NCI-H146 treated with DMSO at 0.1 percent for 48 hours (cell line): ENCODE measurements around the gene OR51V1.
A peak's percentile ranks its signal among the peaks of the same experiment; 100 is the strongest.

Experiments
- DNase-seq: peaks from one replicate; lab custom pipeline; 2025; ENCODE audit not compliant: unreplicated experiment; lab: John Stamatoyannopoulos, UW

OR51V1 gene

DNA sequence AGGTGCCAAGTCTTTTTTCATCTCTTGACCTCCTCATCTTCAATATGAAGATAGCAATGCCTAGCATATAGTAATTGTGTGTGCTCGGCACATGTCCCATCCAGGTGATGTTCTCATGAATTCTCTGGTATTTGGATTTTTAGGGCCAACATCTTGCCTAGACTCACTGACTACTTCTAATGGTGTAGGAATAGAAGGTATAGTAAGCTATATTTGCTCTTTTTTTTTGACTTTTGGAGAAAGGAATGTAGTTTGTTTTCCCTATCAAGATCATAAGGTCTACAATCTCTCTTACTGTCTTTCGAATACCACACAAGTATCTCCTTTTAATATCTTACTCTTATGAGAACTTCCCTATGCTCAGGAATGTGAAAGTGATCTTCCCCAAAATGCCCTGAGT, 30.6 kb upstream of the OR51V1 start:
- DNase-seq = no peak

- no peak for DNase-seq
Measured at GRCh38 chr11:5230266-5230665, 29.8 kb upstream of the OR51V1 start.

DNA sequence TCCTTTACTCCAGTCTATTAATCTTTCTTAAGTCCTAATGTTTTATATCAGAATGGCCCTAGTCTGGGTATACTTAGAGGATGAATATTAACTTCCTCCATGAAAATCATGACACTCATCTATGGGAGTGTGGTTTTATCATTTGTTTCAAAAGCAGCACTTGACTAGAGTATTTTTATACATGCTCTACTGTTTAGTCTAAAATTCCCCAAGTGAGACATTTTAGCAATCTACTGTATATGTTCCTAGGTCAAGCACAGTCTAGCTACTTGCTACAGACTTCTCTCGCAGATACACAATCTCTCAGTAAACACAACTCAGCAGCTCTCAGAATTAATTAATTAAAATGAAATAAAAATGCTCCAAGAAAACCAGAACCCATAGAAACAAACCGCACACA, 29.3 kb upstream of the OR51V1 start:
- DNase-seq = no peak

- no peak for DNase-seq
Measured at GRCh38 chr11:5229356-5229755, 28.9 kb upstream of the OR51V1 start.

DNA sequence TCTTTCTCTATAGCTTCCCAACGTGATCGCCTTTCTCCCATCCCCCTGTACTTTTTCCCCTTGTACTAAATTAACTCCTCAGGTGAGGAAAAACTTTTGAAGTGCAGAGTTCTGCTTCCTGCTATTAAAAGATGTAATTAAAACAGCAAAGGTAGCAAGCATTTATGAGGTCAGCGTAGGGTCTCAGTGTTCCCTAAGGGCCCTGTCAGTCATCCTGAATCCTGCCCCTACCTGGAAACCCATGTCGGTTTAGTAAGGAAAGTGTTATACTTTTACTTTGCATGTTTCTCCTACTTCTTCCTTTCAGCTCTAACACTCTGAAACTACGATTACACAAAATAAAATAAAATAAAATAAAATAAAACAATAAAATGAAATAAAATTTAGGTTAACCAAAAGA, 27.6 kb upstream of the OR51V1 start:
- DNase-seq = no peak

DNA sequence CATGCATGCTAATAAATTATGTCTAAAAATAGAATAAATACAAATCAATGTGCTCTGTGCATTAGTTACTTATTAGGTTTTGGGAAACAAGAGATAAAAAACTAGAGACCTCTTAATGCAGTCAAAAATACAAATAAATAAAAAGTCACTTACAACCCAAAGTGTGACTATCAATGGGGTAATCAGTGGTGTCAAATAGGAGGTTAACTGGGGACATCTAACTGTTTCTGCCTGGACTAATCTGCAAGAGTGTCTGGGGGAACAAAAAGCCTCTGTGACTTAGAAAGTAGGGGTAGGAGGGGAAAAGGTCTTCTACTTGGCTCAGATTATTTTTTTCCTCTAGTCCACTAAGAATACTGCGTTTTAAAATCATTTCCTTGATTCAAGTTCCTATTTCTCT, 27.2 kb upstream of the OR51V1 start:
- no peak for DNase-seq

- no peak for DNase-seq
Measured at GRCh38 chr11:5226732-5227310, 26.3 kb upstream of the OR51V1 start, which contains the start of gene HBB. HBB (minus strand) TSS chr11:5227071; CDS start chr11:5227021, 50 bp downstream.

DNA sequence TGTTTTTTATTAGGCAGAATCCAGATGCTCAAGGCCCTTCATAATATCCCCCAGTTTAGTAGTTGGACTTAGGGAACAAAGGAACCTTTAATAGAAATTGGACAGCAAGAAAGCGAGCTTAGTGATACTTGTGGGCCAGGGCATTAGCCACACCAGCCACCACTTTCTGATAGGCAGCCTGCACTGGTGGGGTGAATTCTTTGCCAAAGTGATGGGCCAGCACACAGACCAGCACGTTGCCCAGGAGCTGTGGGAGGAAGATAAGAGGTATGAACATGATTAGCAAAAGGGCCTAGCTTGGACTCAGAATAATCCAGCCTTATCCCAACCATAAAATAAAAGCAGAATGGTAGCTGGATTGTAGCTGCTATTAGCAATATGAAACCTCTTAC, 25.0 kb upstream of the OR51V1 start:
- no peak for DNase-seq

DNA sequence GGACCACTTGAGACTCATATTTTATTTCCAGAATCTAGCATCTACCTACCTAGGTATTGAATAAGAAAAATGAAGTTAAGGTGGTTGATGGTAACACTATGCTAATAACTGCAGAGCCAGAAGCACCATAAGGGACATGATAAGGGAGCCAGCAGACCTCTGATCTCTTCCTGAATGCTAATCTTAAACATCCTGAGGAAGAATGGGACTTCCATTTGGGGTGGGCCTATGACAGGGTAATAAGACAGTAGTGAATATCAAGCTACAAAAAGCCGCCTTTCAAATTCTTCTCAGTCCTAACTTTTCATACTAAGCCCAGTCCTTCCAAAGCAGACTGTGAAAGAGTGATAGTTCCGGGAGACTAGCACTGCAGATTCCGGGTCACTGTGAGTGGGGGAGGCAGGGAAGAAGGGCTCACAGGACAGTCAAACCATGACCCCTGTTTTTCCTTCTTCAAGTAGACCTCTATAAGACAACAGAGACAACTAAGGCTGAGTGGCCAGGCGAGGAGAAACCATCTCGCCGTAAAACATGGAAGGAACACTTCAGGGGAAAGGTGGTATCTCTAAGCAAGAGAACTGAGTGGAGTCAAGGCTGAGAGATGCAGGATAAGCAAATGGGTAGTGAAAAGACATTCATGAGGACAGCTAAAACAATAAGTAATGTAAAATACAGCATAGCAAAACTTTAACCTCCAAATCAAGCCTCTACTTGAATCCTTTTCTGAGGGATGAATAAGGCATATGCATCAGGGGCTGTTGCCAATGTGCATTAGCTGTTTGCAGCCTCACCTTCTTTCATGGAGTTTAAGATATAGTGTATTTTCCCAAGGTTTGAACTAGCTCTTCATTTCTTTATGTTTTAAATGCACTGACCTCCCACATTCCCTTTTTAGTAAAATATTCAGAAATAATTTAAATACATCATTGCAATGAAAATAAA, 24.3 kb upstream of the OR51V1 start:
- no peak for DNase-seq

DNA sequence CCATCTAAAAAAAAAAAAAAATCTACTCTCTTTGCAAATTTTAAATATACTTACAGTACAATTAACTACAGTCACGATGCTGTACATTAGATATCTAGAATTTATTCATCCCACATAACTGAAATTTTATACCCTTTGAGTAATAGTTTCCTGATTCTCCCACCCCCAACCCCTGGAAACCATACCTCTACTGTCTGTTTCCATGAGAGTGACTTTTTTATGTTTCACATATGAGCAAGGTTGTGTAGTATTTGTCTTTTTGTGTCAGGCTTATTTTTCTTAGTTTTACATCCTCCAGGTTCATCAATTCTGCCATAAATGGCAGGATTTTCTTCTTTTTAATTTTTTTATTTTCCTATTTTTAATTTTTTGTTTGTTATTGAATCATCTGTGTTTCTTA, 23.2 kb upstream of the OR51V1 start:
- no peak for DNase-seq

DNA sequence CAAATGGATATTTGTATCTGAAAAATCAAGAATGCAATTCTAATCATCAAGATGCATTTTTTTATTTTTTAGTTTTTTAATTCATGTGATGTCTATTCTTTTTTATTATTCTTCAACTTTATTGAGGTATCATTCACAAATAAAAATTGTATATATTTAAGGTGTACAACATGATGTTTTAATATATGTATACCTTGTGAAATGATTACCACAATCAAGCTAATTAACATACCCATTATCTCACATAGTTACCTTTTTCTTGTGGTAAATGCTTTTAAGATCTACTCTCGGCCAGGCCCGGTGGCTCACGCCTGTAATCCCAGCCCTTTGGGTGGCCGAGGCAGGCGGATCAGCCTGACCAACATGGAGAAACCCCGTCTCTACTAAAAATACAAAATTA, 22.7 kb upstream of the OR51V1 start:
- DNase-seq = no peak

GRCh38 chr11:5210376-5210885, 9.9 kb upstream of the OR51V1 start:
- no peak for DNase-seq

GRCh38 chr11:5204787-5205186, 4.3 kb upstream of the OR51V1 start:
- peak; percentile 7 for DNase-seq

- DNase-seq = no peak
Measured at GRCh38 chr11:5203366-5203765, 2.9 kb upstream of the OR51V1 start.

GRCh38 chr11:5198285-5198684, 2.2 kb downstream of the OR51V1 start:
- no peak for DNase-seq

DNA sequence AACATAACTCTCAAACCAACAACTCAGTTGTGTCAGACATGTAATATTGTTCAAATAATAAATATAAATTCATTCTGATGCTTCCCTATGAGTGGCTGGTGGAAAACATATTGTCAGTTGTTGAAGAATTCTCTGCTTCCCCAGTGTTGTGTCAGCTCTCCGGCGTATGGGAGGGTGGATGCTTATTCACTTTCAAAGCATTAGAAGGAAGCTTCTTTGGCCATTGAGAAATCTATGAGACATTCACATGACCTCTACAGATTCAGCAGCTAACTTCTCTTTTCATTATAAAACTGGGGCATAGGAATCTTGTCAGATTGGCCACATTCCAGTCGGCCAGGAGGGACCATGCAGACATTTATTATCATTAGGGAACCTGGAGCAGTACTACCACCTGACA, 2.9 kb downstream of the OR51V1 start:
- no peak for DNase-seq

- DNase-seq = no peak
Measured at GRCh38 chr11:5196731-5197130, 3.8 kb downstream of the OR51V1 start.

DNA sequence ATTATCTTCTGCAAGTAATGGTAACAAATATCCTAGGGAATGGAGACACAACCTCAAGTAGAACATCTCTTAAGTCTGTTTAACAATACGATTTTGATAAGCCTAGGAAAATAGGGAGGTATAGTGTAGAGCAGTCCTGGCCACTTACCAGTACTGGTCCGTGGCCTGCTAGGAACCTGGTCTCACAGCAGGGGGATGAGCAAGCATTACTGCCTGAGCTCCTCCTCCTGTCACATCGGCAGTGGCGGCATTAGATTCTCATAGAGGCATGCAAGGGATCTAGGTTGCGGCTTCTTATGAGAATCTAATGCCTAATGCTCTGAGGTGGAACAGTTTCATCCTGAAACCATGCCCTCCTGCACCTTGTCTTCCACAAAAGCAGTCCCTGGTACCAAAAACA, 4.4 kb downstream of the OR51V1 start:
- no peak for DNase-seq

GRCh38 chr11:5192738-5193137, 7.7 kb downstream of the OR51V1 start:
- no peak for DNase-seq

DNA sequence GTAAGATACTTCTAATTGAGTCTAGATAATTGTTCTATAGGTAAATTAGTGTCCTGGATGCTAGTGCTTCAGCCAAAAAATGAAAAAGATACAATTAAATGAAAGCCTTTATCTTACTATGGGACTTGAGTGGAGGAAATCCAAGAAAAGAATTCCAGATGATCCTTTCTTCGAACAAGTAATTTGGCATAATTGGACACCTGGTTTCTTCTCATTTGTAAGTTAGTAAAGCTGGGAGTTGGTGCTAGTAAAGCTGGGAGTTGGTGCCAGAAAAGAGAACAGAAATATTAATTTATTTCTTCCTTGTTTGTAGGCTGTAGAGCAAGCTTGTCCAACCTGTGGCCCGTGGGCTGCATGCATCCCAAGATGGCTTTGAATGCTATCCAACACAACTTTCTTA, 12.3 kb downstream of the OR51V1 start:
- DNase-seq = no peak

DNA sequence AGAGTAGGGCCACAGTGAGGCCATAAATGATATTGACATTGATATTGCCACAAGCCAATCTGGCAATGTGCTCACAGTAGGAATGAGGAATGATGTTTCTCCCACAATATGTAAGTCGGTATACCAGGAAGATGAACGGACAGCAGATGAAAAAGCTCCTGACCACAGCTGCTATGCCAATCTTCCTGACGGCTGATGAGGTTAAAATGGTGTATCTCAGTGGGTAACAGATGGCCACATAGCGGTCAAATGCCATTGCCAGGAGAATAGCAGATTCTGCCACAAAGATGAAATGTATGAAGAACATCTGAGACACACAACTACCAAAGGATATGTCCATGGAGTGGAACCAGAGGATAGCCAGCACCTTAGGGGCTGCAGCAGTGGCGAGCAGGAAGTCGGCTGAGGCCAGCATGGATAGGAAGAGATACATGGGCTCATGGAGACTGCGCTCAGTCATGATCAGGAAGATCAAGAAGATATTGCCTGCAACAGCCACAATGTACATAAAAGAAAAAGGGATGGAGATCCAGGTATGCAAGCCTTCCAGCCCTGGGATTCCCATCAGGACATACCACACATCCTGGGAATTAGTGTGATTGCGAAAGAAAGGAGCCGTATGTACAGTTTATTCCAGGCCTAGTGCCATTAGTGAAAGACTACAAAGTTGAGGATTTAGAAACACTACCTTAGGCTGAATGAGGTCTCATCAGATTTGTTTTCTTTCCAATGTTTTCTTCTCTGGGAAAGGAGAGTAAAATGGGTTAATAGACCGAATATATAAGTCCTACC, 22.2 kb downstream of the OR51V1 start:
- no peak for DNase-seq

DNA sequence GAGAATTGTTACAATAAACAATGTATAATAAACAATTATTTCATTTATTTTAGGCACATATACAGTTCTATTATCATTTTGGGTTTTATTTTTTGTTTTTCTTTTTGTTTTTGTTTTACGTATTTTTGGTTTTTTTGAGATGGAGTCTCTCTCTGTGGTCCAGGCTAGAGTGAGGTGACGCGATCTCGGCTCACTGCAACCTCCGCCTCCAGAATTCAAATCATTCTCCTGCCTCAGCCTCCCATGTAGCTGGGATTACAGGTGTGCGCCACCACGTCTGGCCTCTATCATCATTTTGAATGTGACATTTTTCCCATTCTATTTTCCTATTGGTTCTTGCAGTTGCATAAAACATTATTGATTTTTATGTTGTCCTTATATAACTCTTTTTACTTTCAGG, 25.5 kb downstream of the OR51V1 start:
- no peak for DNase-seq
